OCI-LY1 (cell line): ENCODE measurements around the gene TAGLN.

Experiments
- EZH2 ChIP-seq: fragments of 200-600 bp; sonication (generic), shearing (Covaris generic); IDR thresholded peaks from 2 replicates; pipeline ENCODE4 v1.8.0; 2017; ENCODE audit warnings: borderline replicate concordance, mixed run types, mild to moderate bottlenecking, antibody characterized with exemption, low read length, moderate library complexity, mixed read lengths
- TF ChIP-seq, protein P1 (sequence below): fragments of 200-600 bp; sonication (generic), shearing (Covaris generic); IDR thresholded peaks from 2 replicates; pipeline ENCODE4 v1.5.1; 2017; ENCODE audit warnings: mild to moderate bottlenecking, antibody characterized with exemption, low read length, moderate library complexity, mixed read lengths

DNA sequence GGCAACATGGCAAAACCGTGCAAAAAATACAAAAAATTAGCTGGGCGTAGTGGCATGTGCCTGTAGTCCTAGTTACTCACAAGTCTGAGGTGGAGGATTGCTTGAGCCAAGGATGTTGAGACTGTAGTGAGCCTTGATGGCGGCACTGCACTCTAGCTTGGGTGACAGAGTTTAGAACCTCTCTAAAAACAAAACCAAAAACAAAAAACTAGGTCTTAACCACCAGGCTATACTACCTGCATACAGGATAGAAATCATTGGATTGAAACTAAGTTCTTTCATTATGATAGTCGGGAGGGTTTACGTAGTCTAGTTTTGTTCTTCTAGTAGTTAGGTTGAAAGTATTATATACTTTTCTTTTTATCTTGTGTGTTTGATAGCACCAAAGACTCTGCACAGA lies 39.1 kb downstream of the TAGLN start:
- TF ChIP-seq, protein P1, sequence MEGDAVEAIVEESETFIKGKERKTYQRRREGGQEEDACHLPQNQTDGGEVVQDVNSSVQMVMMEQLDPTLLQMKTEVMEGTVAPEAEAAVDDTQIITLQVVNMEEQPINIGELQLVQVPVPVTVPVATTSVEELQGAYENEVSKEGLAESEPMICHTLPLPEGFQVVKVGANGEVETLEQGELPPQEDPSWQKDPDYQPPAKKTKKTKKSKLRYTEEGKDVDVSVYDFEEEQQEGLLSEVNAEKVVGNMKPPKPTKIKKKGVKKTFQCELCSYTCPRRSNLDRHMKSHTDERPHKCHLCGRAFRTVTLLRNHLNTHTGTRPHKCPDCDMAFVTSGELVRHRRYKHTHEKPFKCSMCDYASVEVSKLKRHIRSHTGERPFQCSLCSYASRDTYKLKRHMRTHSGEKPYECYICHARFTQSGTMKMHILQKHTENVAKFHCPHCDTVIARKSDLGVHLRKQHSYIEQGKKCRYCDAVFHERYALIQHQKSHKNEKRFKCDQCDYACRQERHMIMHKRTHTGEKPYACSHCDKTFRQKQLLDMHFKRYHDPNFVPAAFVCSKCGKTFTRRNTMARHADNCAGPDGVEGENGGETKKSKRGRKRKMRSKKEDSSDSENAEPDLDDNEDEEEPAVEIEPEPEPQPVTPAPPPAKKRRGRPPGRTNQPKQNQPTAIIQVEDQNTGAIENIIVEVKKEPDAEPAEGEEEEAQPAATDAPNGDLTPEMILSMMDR = no peak
- TF ChIP-seq EZH2 = no peak
